Testis (tissue), 2 donors: ENCODE measurements around the gene PRKACB.

Experiments
- CTCF ChIP-seq, 3 experiments: fragments of 450-650 bp in 2 of 3; fragments of 200-600 bp in 1 of 3; sonication (generic) in 1 of 3; IDR thresholded peaks; one replicate each; pipeline ENCODE4 v1.5.1; 2016 to 2019; ENCODE audit warnings: antibody characterized with exemption in 3 of 3, mild to moderate bottlenecking in 2 of 3, moderate library complexity in 1 of 3
- POLR2A ChIP-seq: fragments of 450-650 bp; IDR thresholded peaks from one replicate; pipeline ENCODE4 v1.6.1; 2017; ENCODE audit warnings: antibody characterized with exemption, mild to moderate bottlenecking, moderate library complexity

GRCh38 chr1:84217239-84217638 is 73.2 kb downstream of the PRKACB start:
- TF ChIP-seq CTCF (IDR thresholded peaks at IDR 0.05), result no peak
- no peak for TF ChIP-seq POLR2A
